Endothelial cell of umbilical vein (primary cell): ENCODE measurements around the gene C3orf22. TPM values are rescaled to one million over a fixed set of nuclear protein-coding genes. Genes with fewer than 3 reads are reported as not detected.

Experiments used
- BruUV-seq: library from RNA; stranded (reverse); fragments of 400-500 nt; replicated peaks from 2 replicates; lab custom pipeline; 2021; lab: Mats Ljungman, UMichigan
- CTCF ChIA-PET: fragments of 300-600, 350-600 bp; sonication (Branson Sonifier 250); formaldehyde crosslinking; loops from one replicate; lab custom pipeline; 2021; ENCODE audit warnings: antibody characterized with exemption, inconsistent platforms; lab: Charles Lee
- POLR2A ChIA-PET: fragments of 300-600, 350-600 bp; sonication (Branson Sonifier 250); formaldehyde crosslinking; loops from one replicate; lab custom pipeline; 2021; ENCODE audit warnings: antibody characterized with exemption, inconsistent platforms; lab: Charles Lee
- DNase-seq: peaks from one replicate; pipeline ENCODE4 v3.0.0-alpha.2; 2011; ENCODE audit warnings: low read depth, low spot score
- FAIRE-seq: peaks from 2 replicates; lab custom pipeline; 2011; peaks lifted over from hg19 to GRCh38; lab: Jason Lieb, UNC
- H2AFZ ChIP-seq: 2 replicates; pipeline ENCODE4 v1.6.0; 2012; ENCODE audit warnings: low read depth, low read length, control low read depth, inconsistent platforms
- H3K27ac ChIP-seq: 2 replicates; pipeline ENCODE4 v1.5.1; 2011; ENCODE audit warnings: low read depth, mild to moderate bottlenecking, control low read depth, low read length, moderate library complexity; ENCODE audit not compliant: insufficient read depth
- H3K27me3 ChIP-seq, 2 experiments: 2 replicates each; pipeline versions ENCODE4 v1.6.0 to v1.6.1; 2011; ENCODE audit warnings: low read length in 2 of 2, mixed read lengths in 1 of 2; ENCODE audit not compliant: control insufficient read depth in 2 of 2, insufficient read depth in 2 of 2
- H3K36me3 ChIP-seq, 2 experiments: 2 replicates in 1 of 2; 3 replicates in 1 of 2; pipeline ENCODE4 v1.5.1; 2011; ENCODE audit warnings: low read length in 2 of 2, mild to moderate bottlenecking in 1 of 2, moderate library complexity in 1 of 2; ENCODE audit not compliant: control insufficient read depth in 2 of 2, insufficient read depth in 2 of 2; ENCODE audit errors: extremely low read depth in 1 of 2
- H3K4me1 ChIP-seq: 3 replicates; pipeline ENCODE4 v1.5.1; 2011; ENCODE audit warnings: mild to moderate bottlenecking, low read length; ENCODE audit not compliant: control insufficient read depth, insufficient read depth; ENCODE audit errors: extremely low read depth
- H3K4me2 ChIP-seq: 2 replicates; pipeline ENCODE4 v1.6.1; 2011; ENCODE audit warnings: low read length, control low read depth, mixed read lengths; ENCODE audit not compliant: insufficient read depth
- H3K4me3 ChIP-seq, 3 experiments: fragments of 200-600 bp in 1 of 3; sonication (generic), shearing (Covaris generic) in 1 of 3; replicated peaks in 1 of 3; 2 replicates each; pipeline ENCODE4 v1.5.1; 2011 to 2016; ENCODE audit warnings: control low read depth in 3 of 3, low read length in 3 of 3, mild to moderate bottlenecking in 2 of 3, inconsistent platforms in 1 of 3, low read depth in 1 of 3, moderate library complexity in 1 of 3; ENCODE audit not compliant: insufficient read depth in 1 of 3
- H3K79me2 ChIP-seq: 2 replicates; pipeline ENCODE4 v1.6.0; 2012; ENCODE audit warnings: low read length, inconsistent platforms; ENCODE audit not compliant: control insufficient read depth, insufficient read depth
- H3K9ac ChIP-seq: replicated peaks from 2 replicates; pipeline ENCODE3; 2011; ENCODE audit warnings: low read length, control low read depth; ENCODE audit not compliant: insufficient read depth; ENCODE audit errors: extremely low read depth
- H3K9me1 ChIP-seq: replicated peaks from 3 replicates; pipeline ENCODE4 v1.6.0; 2011; ENCODE audit warnings: mild to moderate bottlenecking, low read length; ENCODE audit not compliant: control insufficient read depth, insufficient read depth; ENCODE audit errors: extremely low read depth
- H3K9me3 ChIP-seq: replicated peaks from 2 replicates; pipeline ENCODE4 v1.5.1; 2012; ENCODE audit warnings: low read length, inconsistent platforms; ENCODE audit not compliant: control insufficient read depth, insufficient read depth
- H4K20me1 ChIP-seq: replicated peaks from 2 replicates; pipeline ENCODE3; 2011; ENCODE audit warnings: mild to moderate bottlenecking, low read length; ENCODE audit not compliant: control insufficient read depth, insufficient read depth; ENCODE audit errors: extremely low read depth
- CTCF ChIP-seq, 2 donors: IDR thresholded peaks; 1 replicate in 1 of 2; 2 replicates in 1 of 2; pipeline ENCODE4 v1.5.1; 2011; ENCODE audit warnings: low read length in 2 of 2, mild to moderate bottlenecking in 2 of 2, moderate library complexity in 2 of 2, control low read depth in 1 of 2, inconsistent platforms in 1 of 2, low read depth in 1 of 2; ENCODE audit not compliant: insufficient read depth in 1 of 2; ENCODE audit errors: extremely low read depth in 1 of 2
- EZH2 ChIP-seq: IDR thresholded peaks from 2 replicates; pipeline ENCODE4 v1.6.1; 2012; ENCODE audit warnings: borderline replicate concordance, low read depth, mild to moderate bottlenecking, moderate library complexity, low read length, inconsistent platforms; ENCODE audit not compliant: severe bottlenecking
- FOS ChIP-seq: IDR thresholded peaks from 2 replicates; pipeline ENCODE4 v1.6.1; 2011; ENCODE audit warnings: mild to moderate bottlenecking, low read length, moderate library complexity, borderline replicate concordance; ENCODE audit not compliant: insufficient read depth
- GATA2 ChIP-seq: IDR thresholded peaks from 2 replicates; pipeline ENCODE4 v1.7.0; 2011; ENCODE audit warnings: low read depth, mild to moderate bottlenecking, moderate library complexity, mixed read lengths, low read length; ENCODE audit not compliant: insufficient read length, insufficient read depth
- JUN ChIP-seq: IDR thresholded peaks from 2 replicates; pipeline ENCODE4 v1.6.1; 2011; ENCODE audit warnings: borderline replicate concordance, low read depth; ENCODE audit not compliant: insufficient read length, insufficient read depth
- MYC ChIP-seq: IDR thresholded peaks from one replicate; pipeline ENCODE4 v1.6.1; 2011; ENCODE audit warnings: mild to moderate bottlenecking, low read depth, low read length
- POLR2A ChIP-seq: IDR thresholded peaks from 2 replicates; pipeline ENCODE4 v1.6.1; 2012; ENCODE audit warnings: low read depth, mild to moderate bottlenecking, control low read depth, low read length
- POLR2AphosphoS5 ChIP-seq: IDR thresholded peaks from 2 replicates; pipeline ENCODE4 v1.6.1; 2012; ENCODE audit warnings: low read depth, mild to moderate bottlenecking, control low read depth, low read length, moderate library complexity; ENCODE audit not compliant: insufficient read depth
- dilution Hi-C: fragments of 300-500 bp; cut with MboI; formaldehyde crosslinking; loops from one replicate; pipeline ENCODE4 v1.15.0; 2019; ENCODE audit warnings: low sequenced_read_pairs; ENCODE audit not compliant: extremely low pct_ligation_motif_present
- intact Hi-C: fragments of 100-400 bp; cut with micrococcal nuclease; formaldehyde crosslinking; loops from one replicate; pipeline ENCODE4 v1.10.0; 2022
- polyA plus RNA-seq, 4 experiments: library from polyadenylated mRNA; depleted of rRNA in 3 of 4; stranded (reverse) in 3 of 4; unstranded in 1 of 4; fragments of >200 nt; gene quantifications; 2 replicates each; pipeline versions ENCODE4 v1.2.1 to v1.2.3, GENCODE V29; 2011 to 2012; ENCODE audit warnings: missing spikeins in 1 of 4
- total RNA-seq: library from RNA; stranded (reverse); gene quantifications from 2 replicates; pipeline ENCODE4 v1.2.3, GENCODE V29; 2021
- TF ChIP-seq, protein P1 (sequence below): IDR thresholded peaks from 2 replicates; pipeline ENCODE4 v1.6.1; 2011; ENCODE audit not compliant: insufficient read depth, insufficient read length

The C3orf22 gene
- total and polyA plus RNA-seq, 2 donors (not counting 3 experiments of a cell fraction or from before 2014, with no cell fraction given): not detected

DNA sequence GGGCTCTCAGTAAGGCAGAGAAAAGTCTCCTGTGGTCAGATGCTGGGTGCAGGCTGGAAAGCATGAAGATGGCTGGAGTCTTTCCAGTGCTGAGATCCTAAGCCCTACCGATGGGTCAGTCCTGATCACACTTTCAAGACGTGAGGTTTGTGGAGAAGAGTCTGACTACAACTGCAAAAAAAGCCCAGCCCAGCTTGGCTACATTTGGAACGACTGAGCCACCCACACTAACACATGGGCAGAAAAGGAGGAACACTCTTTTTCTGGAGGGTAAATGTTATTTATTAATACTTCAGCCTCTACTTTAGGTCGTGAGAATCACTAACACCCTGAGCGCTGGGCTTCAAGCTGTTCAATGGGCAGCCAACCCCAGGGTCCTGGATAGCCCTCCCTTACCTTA is 22.0 kb upstream of the C3orf22 start:
- H3K4me1 ChIP-seq: no peaks in the 10 kb centered on the region
- no TSS peak for BruUV-seq

More for the DNA sequence above, 22.0 kb upstream of the C3orf22 start:
- no peaks in the 10 kb centered on the region for H3K9me3 ChIP-seq
- FAIRE-seq (no peak), DNase-seq (no peak)
- peaks cover 8 to 12% of the 10 kb centered on the region in 2 experiments for H3K27me3 ChIP-seq
- dilution Hi-C loops: no loop called here
- H3K36me3 ChIP-seq: no peaks in the 10 kb centered on the region
- no peak for TF ChIP-seq GATA2
- no peak for TF ChIP-seq CTCF (IDR thresholded peaks at IDR 0.05; ENCODE audit: extremely low read depth in 1 of 2, insufficient read depth in 1 of 2, low read depth in 1 of 2, low read length in 2 of 2)
- TF ChIP-seq, protein P1, sequence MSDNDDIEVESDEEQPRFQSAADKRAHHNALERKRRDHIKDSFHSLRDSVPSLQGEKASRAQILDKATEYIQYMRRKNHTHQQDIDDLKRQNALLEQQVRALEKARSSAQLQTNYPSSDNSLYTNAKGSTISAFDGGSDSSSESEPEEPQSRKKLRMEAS: no peak
- no peak for TF ChIP-seq POLR2A
- no peak for TF ChIP-seq POLR2AphosphoS5
- no peak for TF ChIP-seq MYC
- no peak for TF ChIP-seq EZH2
- no peak for TF ChIP-seq FOS
- TF ChIP-seq JUN: no peak
- H4K20me1 ChIP-seq: no peaks in the 10 kb centered on the region
- H3K4me3 ChIP-seq: no peak overlapping the region
- no peak overlapping the region for H3K27ac ChIP-seq
- CTCF ChIA-PET: no interaction called here
- no peak overlapping the region for H3K4me2 ChIP-seq
- POLR2A ChIA-PET: no interaction called here
- H3K9me1 ChIP-seq: no peaks in the 10 kb centered on the region
- intact Hi-C loops: no loop called here
- no peak overlapping the region for H2AFZ ChIP-seq
- H3K9ac ChIP-seq: no peak overlapping the region
- no peaks in the 10 kb centered on the region for H3K79me2 ChIP-seq
